ENCODE data around the gene ELOF1. TPM values are rescaled to one million over a fixed set of nuclear protein-coding genes. Genes with fewer than 3 reads are reported as not detected.
A peak's percentile ranks its signal among the peaks of the same experiment; 100 is the strongest.

ELOF1 gene
- total RNA-seq, 6 experiments from 2014 or later: 72.3 to 85.5 (median 78.7) TPM

DNA sequence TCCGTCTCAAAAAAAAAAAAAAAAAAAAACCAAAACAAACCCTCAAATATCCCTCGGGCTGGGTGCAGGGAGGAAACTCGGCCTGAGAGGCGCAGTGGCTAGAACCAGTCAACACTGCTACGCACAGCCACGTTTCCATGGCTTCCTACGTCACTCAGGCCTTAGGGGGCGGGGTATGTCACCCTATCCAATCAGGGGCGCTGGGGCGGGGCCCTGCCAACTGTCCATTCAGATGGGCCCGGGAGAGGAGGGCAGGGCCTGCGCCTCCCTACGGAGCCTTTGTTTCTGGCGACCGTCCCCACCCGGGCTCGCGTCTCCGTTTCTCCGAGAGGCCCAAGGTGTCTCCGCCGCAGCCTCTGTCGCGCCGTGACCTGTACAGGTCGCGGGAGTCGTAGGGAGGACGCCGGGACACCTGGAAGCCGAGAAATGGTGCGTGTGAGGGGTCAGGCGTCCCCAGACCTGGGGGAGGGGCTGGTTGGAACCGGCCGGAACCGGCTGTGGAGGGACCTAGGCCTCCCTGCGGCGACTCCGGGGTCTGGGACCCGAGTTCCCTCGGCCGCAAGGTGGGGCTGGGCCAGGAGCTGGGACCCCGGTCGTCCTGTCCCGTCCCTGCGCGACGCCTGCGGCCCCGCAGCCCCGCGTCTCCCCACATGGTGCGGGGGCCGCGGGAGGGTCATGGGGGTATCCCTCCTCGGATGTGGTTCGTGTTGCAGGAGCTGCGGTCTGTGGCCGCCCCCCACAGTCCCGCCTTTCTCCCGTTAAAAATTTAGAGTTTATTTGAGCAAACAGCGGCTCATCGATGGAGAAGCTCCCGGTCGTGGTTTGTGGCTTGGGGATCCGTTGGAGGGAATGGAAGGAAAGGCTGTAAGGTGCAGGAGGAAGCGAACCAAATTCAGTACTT lies 38.4 kb upstream of the ELOF1 start, which contains the start of gene ZNF627:
TSS of gene ZNF627 (plus strand) at position 282 of the 901 bp plus-strand sequence. CDS start at position 427, 145 bp downstream.
- Mint-ChIP-seq H3K9me3 (no peaks in the 10 kb centered on the region), H3K27me3 (ENCODE audit: insufficient read depth) (no peaks in the 10 kb centered on the region; the same call in none of the 2 replicates), H3K27ac (peak within 1 kb of the TSS; percentile 96), H3K36me3 (ENCODE audit: low read depth) (peaks cover 31% of the 10 kb centered on the region), H3K4me3 (peak within 1 kb of the TSS; percentile 100), H3K4me1 (ENCODE audit: low read depth) (peaks cover 25% of the 10 kb centered on the region)
- TF ChIP-seq, protein P1, sequence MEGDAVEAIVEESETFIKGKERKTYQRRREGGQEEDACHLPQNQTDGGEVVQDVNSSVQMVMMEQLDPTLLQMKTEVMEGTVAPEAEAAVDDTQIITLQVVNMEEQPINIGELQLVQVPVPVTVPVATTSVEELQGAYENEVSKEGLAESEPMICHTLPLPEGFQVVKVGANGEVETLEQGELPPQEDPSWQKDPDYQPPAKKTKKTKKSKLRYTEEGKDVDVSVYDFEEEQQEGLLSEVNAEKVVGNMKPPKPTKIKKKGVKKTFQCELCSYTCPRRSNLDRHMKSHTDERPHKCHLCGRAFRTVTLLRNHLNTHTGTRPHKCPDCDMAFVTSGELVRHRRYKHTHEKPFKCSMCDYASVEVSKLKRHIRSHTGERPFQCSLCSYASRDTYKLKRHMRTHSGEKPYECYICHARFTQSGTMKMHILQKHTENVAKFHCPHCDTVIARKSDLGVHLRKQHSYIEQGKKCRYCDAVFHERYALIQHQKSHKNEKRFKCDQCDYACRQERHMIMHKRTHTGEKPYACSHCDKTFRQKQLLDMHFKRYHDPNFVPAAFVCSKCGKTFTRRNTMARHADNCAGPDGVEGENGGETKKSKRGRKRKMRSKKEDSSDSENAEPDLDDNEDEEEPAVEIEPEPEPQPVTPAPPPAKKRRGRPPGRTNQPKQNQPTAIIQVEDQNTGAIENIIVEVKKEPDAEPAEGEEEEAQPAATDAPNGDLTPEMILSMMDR (IDR thresholded peaks at IDR 0.05): peak; percentile 36; the same call in 1 of the 2 replicates
- DNase-seq: peak; percentile 98

DNA sequence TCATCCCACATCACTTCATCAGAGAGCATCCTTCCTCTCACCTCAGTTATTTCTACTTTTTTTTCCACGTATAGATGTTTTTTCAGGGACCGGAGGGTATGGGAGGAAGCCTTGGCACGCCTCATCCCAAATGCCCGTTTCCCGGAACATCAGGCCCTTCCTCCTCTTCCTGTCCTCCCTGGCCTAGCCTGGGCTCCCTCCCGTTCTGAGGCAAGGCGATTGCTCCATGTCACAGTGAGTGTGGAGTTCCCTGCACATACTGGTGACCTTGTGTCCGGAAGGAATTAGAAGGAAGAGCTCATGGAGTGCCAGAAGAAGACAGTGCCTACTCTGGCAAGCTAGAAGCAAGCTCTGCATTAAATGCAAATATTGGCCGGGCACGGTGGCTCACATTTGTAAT lies 37.1 kb upstream of the ELOF1 start:
- H3K9me3 Mint-ChIP-seq: no peaks in the 10 kb centered on the region
- TF ChIP-seq, protein P1 (IDR thresholded peaks at IDR 0.05): no peak

DNA sequence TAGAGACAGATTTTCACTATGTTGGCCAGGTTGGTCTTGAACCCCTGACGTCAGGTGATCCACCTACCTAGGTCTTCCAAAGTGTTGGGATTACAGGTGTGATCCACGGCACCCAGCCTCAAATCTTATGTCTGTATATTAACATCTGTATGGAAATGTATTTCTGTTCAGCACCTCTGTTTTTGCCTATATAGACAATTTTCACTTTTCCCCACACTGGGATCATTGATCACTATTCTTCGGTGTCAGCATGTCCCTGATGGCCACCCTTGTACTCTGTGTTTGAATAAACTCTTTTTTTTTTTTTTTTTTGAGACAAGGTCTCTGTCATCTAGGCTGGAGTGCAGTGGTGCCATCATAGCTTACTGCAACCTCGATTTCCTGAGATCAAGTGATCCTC lies 35.1 kb upstream of the ELOF1 start:
- TF ChIP-seq, protein P1 (IDR thresholded peaks at IDR 0.05): no peak
- Mint-ChIP-seq H3K9me3 (no peaks in the 10 kb centered on the region), H3K27me3 (ENCODE audit: insufficient read depth) (no peaks in the 10 kb centered on the region; the same call in 1 of the 2 replicates), H3K27ac (no peak overlapping the region), H3K4me3 (no peak overlapping the region), H3K36me3 (ENCODE audit: low read depth) (peaks cover 10% of the 10 kb centered on the region), H3K4me1 (ENCODE audit: low read depth) (peaks cover 13% of the 10 kb centered on the region)
- no peak for DNase-seq

More for the DNA sequence above, 37.1 kb upstream of the ELOF1 start:
- Mint-ChIP-seq H3K27ac (peak overlapping the region; percentile 90; the same call in 1 of the 2 replicates), H3K4me3 (no peak overlapping the region), H3K27me3 (ENCODE audit: insufficient read depth) (no peaks in the 10 kb centered on the region; the same call in 1 of the 2 replicates), H3K36me3 (ENCODE audit: low read depth) (peaks cover 24% of the 10 kb centered on the region), H3K4me1 (ENCODE audit: low read depth) (peaks cover 21% of the 10 kb centered on the region)
- DNase-seq: no peak

DNA sequence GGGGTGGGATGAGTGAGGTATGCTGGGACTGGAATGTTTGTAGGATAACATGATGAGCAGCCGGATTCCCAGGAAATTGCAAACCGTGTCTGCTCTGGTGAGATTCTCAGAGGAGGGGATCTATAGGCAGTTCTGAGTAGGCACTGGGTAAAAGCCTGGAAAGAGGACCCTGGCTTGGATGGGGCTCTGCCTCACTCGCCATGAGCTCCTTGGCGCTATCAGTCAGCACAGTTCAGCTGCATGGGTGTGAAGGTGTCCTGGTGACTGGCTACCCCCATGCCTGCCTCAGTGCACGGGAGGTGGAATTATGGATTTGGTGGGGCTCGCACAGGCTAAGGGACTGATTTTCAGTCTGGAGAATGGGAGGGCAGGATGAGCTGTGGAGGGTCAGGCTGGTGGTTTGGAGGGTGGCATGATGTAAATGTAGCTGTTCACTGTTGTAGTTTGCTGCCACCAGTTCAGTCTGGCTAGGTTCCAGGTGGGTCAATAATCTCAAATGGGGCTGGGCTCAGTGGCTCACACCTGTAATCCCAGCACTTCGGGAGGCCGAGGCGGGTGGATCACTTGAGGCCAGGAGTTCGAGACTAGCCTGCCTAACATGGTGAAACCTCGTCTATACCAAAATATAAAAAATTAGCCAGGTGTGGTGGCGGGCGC lies 29.1 kb upstream of the ELOF1 start:
- no peaks in the 10 kb centered on the region for H3K9me3 Mint-ChIP-seq
- no peaks in the 10 kb centered on the region for H3K36me3 Mint-ChIP-seq (ENCODE audit: low read depth)
- H3K4me1 Mint-ChIP-seq (ENCODE audit: low read depth): peaks cover 10% of the 10 kb centered on the region
- DNase-seq: no peak
- no peak overlapping the region for H3K27ac Mint-ChIP-seq
- peaks cover 10% of the 10 kb centered on the region for H3K27me3 Mint-ChIP-seq (ENCODE audit: insufficient read depth)
- TF ChIP-seq, protein P1 (IDR thresholded peaks at IDR 0.05): peak; percentile 47
- H3K4me3 Mint-ChIP-seq: peak overlapping the region; percentile 57

DNA sequence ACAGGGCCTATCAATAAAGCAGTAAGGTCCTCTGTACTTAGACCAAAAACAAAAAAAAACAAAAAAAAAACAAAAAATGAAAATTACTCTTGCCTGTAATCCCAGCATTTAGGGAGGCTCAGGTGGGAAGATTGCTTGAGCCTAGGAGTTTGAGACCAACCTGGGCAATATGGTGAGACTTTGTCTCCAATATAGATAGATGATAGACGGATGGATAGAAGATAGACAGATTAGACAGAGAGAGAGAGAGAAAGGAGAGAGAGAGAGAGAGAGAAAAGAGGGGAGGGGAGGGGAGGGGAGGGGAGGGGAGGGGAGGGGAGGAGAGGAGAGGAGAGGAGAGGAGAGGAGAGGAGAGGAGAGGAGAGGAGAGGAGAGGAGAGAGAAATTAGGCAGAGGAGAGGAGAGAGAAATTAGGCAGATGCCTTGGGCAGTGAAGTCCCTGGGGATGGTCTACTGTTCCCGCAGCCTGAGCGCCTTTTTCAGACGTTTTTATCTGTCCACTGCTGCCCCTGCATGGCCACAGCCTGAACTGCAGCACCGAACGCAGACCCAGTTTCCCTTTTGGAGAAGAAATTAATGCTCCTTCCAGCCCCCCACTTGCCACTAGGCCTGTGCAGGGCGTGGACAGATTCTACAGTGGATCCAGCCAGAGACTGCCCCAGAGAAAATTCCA lies 28.4 kb upstream of the ELOF1 start:
- Mint-ChIP-seq H3K27ac (no peak overlapping the region), H3K27me3 (ENCODE audit: insufficient read depth) (peaks cover 10% of the 10 kb centered on the region), H3K36me3 (ENCODE audit: low read depth) (no peaks in the 10 kb centered on the region), H3K4me1 (ENCODE audit: low read depth) (peaks cover 10% of the 10 kb centered on the region), H3K9me3 (no peaks in the 10 kb centered on the region), H3K4me3 (peak overlapping the region; percentile 57)
- peak; percentile 38 for DNase-seq
- TF ChIP-seq, protein P1 (IDR thresholded peaks at IDR 0.05): peak; percentile 84
